Upper lobe of left lung (tissue), 4 donors: ENCODE measurements around the gene TSHZ1.

ENCODE experiments used
- CTCF ChIP-seq, 6 experiments: fragments of 450-650 bp in 4 of 6; fragments of 200-600 bp in 2 of 6; sonication (generic) in 2 of 6; IDR thresholded peaks; one replicate each; pipeline ENCODE4 v1.5.1; 2016 to 2019; ENCODE audit warnings: antibody characterized with exemption in 6 of 6
- EP300 ChIP-seq, 4 donors: sonication (generic); formaldehyde crosslinking; IDR thresholded peaks; one replicate each; pipeline ENCODE4 v1.5.1; 2017; ENCODE audit warnings: antibody characterized with exemption in 4 of 4, control low read depth in 2 of 4
- POLR2A ChIP-seq, 4 donors: fragments of 450-650 bp; IDR thresholded peaks; one replicate each; pipeline ENCODE4 v1.5.1; 2016 to 2017; ENCODE audit warnings: antibody characterized with exemption in 4 of 4, mild to moderate bottlenecking in 2 of 4
- POLR2AphosphoS5 ChIP-seq, 2 donors: sonication (generic); formaldehyde crosslinking; IDR thresholded peaks; one replicate each; pipeline ENCODE4 v1.5.1; 2017; ENCODE audit warnings: antibody characterized with exemption in 2 of 2

DNA sequence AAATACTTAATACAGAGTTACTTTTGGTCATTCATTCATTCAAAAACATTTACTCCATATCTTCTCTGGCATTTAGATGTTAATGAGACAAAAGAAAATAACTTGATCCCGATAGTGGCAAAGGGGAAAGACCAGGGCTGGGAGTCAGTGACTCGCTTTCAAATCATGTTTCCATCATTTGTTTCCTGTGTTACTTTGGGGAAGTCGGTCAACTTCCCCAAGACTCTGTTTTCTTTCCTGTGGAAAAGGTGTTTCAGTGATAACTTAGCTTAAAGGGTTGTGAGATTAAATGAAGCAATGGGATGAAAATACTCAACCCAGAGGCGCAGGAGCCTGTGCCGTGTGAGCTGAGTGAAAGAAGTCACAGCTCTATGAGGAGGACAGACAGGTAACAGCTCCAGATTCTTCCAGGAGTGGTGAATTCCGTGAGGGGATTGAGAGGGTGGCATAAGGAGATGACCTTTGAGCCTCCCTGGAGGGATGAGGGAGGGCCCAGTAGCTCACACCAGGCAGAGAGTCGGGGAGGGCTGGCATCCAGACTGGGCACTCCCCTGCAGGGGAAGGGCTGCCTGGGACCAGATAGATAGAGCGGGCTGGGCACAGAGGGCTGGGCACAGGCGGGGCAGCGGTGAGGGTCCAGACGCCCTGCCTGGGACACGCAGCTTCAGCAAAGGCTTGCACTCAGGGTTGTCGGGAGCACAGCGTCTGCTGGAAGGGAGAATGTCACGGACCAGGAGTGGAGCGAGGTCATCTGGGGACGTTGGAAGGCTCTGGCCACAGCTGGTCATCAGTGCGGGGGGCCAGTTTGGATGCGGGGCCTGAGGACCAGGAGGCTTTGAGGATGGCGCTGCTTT, 70.1 kb downstream of the TSHZ1 start:
- no peak for TF ChIP-seq POLR2A (IDR thresholded peaks at IDR 0.05)
- no peak for TF ChIP-seq EP300 (IDR thresholded peaks at IDR 0.05)
- TF ChIP-seq POLR2AphosphoS5 (IDR thresholded peaks at IDR 0.05): no peak
- no peak for TF ChIP-seq CTCF (IDR thresholded peaks at IDR 0.05)
